Left ventricle myocardium superior (tissue), 1 donor: ENCODE data around the gene DLG3. TPM values are rescaled to one million over a fixed set of nuclear protein-coding genes. Genes with fewer than 3 reads are reported as not detected.

Source experiments
- ATAC-seq: fragments of 200-7000 bp; cut with Tn5 transposase; one replicate; pipeline ENCODE4 v1.9.1; 2020; ENCODE audit warnings: mild to moderate bottlenecking, moderate library complexity
- DNase-seq: peaks from one replicate; pipeline ENCODE4 v3.0.0-alpha.2; 2020
- intact Hi-C: fragments of 100-400 bp; cut with micrococcal nuclease; formaldehyde crosslinking; loops from one replicate; pipeline ENCODE4 v1.11.0; 2022
- total RNA-seq: library from RNA; stranded (reverse); fragmentation: NEBNext Ultra II Directional; extraction: Animal tissue kit (Norgen Biotek cat#: 25700); gene quantifications from one replicate; pipeline ENCODE4 v1.2.1, GENCODE V29; 2021
- donor health status: DM: no; HTN: yes; CAD: no; lungs with severe emphysema.

Gene DLG3
- total RNA-seq, 1 donor from 2014 or later: 11.5 TPM

- no peak for ATAC-seq
- intact Hi-C loops: no loop called here
- no peak for DNase-seq
Measured at GRCh38 chrX:70464051-70464450, 19.4 kb downstream of the DLG3 start.

GRCh38 chrX:70466968-70467367 is 22.3 kb downstream of the DLG3 start:
- ATAC-seq (no peak), DNase-seq (no peak)
- intact Hi-C loops: no loop called here

DNA sequence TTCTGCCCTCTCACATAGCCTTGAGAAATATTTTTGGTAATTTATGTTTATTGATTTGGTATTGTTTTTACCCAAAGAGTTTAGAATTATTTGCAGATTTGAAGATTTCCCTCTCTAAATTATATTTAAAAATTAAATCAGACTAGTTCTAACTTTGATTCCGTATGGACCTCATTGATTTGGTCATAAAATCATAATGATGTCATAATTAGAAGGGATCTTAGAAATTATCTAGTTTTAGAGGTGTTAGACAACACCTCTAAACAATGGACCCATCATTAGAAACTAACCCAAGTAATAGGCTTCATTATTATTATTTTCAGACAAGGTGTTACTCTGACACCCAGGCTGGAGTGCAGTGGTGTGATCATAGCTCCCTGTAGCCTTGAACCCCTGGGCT is 24.1 kb downstream of the DLG3 start:
- no peak for ATAC-seq
- intact Hi-C loops: no loop called here
- DNase-seq: no peak

DNA sequence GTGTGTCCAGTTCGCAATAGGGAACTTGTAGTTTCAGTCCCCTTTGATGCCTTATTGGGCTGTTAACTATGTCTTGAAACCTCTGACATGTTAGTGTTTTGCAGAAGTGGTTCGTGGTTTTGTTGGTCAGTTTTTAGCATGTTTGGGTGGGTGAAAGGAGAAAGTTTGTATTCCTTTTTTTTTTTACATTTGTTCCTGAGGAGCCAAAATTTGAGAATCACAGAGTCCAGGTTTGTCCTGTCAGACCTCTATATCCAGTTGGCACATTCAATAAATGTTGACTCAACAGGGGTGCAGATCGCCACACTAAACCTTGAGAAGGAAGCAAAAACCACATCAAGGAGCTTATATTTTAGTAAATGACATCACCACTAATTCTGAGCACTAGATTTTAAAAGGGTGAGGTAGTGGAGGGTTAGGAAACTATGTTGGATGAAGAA is 26.2 kb downstream of the DLG3 start:
- intact Hi-C loops: no loop called here
- DNase-seq (no peak), ATAC-seq (no peak)

DNA sequence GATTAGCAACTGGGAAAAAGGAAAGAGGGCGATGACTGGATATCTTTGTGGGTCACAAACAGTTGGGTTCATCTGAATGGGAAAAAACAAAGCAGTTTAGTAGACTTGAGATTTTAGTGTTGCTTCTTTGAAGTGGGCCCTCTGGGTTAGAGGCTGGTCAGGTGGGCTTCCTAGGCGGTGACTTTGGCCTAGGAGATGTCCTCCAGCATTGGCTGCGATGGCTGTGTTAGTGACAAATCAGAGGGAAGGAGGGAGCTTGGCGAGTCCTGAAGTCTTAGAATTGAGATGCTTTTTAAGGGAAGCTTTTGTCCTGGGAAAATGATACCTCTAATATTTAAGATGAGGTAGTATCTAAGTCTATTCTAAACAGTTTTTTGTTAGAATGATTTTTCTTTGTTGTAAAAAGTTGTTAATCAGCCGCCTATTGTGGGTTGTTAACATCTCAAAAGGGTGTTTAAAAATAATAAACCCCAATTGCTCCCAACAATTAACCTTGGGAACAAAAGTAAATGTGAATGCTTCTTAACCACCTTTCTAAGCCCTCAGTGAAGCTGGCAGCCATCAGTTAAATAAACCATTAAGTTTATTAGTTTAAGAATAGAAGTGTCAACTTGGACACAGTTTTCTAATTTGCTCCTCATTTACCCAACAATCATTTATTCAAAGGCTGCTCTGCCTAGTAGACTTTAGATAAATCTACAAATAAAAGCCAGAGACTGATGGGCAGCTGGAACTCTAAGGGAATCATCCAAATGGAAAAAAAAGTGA is 31.7 kb downstream of the DLG3 start:
- no peak for ATAC-seq
- DNase-seq: no peak
- intact Hi-C loops: no loop called here

GRCh38 chrX:70476934-70477733 is 32.5 kb downstream of the DLG3 start:
- ATAC-seq (peak; percentile 24), DNase-seq (peak; percentile 36)
- intact Hi-C loops: no loop called here

GRCh38 chrX:70477734-70478075 is 33.1 kb downstream of the DLG3 start:
- no peak for ATAC-seq
- no peak for DNase-seq
- intact Hi-C loops: no loop called here

- ATAC-seq: no peak
- intact Hi-C loops: no loop called here
- no peak for DNase-seq
Measured at GRCh38 chrX:70478526-70479245, 34.1 kb downstream of the DLG3 start.

- intact Hi-C loops: no loop called here
- ATAC-seq (peak; percentile 3), DNase-seq (no peak)
Measured at GRCh38 chrX:70479247-70479921, 34.7 kb downstream of the DLG3 start.

- peak; percentile 61 for ATAC-seq
- peak; percentile 23 for DNase-seq
- intact Hi-C loops: no loop called here
Measured at GRCh38 chrX:70479922-70480659, 35.5 kb downstream of the DLG3 start.

- DNase-seq (peak; percentile 46), ATAC-seq (peak; percentile 91)
- intact Hi-C loops: no loop called here
Measured at GRCh38 chrX:70480660-70481018, 36.0 kb downstream of the DLG3 start.

GRCh38 chrX:70481471-70482270 is 37.0 kb downstream of the DLG3 start:
- no peak for DNase-seq
- ATAC-seq: peak; percentile 13
- intact Hi-C loops: no loop called here

- ATAC-seq (no peak), DNase-seq (no peak)
- intact Hi-C loops: no loop called here
Measured at GRCh38 chrX:70482300-70482699, 37.7 kb downstream of the DLG3 start.

DNA sequence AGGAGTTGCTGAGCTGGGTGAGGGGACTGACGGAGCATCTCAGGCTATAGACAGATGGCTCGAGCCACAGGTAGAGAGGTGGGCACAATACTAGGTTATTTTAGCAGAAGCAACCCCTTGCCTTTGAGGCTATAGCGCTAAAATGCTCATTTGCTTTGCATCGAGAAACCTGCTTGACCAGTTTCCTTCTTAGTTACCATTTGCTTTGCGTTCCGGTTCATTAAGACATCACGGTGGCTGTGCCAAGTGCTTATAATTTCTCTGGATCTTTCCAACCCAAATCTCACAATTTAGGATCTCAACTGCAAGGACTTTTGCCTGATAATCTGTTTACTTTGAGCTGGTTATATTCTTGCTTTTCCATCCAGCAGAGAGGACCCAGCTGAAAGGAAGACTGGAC is 40.8 kb downstream of the DLG3 start:
- ATAC-seq: no peak
- no peak for DNase-seq

GRCh38 chrX:70488856-70489255 is 44.2 kb downstream of the DLG3 start:
- intact Hi-C loops: no loop called here
- ATAC-seq: no peak

More for the DNA sequence above, 40.8 kb downstream of the DLG3 start:
- intact Hi-C loops: no loop called here

DNA sequence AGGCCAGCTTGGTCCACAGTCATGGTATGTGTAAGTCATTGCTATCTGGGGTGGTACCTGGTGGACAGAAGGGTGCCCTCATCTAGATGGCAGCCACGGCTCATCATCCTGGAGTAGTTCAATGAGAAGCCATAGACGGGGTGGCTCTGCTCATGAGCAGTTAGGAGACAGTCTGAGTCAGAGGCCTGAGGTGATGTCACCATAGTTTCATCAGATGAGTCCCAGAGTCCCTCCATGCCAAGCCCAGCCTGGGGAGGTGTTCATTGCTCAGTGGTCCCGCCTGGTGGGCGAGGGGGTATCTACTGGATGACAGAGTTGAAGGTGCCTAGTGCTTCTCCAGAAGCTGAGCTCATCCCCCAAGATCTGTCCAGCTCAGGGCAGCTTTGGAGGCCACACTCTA is 49.8 kb downstream of the DLG3 start:
- intact Hi-C loops: no loop called here
- ATAC-seq (no peak), DNase-seq (no peak)

More at GRCh38 chrX:70488856-70489255, 44.2 kb downstream of the DLG3 start:
- no peak for DNase-seq

DNA sequence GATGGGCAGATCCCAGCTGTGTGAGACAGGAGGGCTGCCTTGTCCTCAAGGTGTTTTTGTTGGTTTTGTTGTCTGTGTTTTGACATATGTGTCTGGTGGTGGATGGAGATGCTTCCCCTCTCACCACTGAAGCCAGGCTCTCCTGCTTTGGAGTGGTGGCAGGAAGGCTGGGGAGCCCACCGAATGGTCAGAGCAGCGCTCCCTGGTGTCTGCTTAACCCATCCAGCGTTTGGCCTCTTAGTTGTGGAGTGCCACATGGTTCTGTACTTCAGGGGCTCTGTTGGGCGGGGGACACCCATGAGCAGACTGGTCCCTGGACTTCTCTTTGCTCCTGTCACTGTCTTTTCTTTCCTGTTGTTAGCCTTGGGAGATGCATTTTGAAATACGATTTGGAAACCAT is 51.9 kb downstream of the DLG3 start:
- DNase-seq: no peak
- intact Hi-C loops: no loop called here
- ATAC-seq: no peak

GRCh38 chrX:70497026-70497425 is 52.4 kb downstream of the DLG3 start:
- DNase-seq (no peak), ATAC-seq (peak; percentile 43)
- intact Hi-C loops: no loop called here
